ENCODE results near the gene ERAS.
"Not testable (repeated sequence)": the region's sequence is repeated elsewhere in the genome, so short reads cannot be mapped to it uniquely, and the experiment has no call there.

The ERAS gene

GRCh38 chrX:48835524-48836329 lies 9.4 kb downstream of the ERAS start, which contains the start of gene PCSK1N:
PCSK1N (minus strand) TSS chrX:48835610; CDS start chrX:48835532, 78 bp downstream.
- DNase-seq (ENCODE audit: extremely low read depth, insufficient read length), result no peak
- no peak for TF ChIP-seq CTCF (IDR thresholded peaks at IDR 0.05; ENCODE audit: insufficient read depth, low read length, poor library complexity, severe bottlenecking)
- H3K4me3 ChIP-seq (replicated peaks; ENCODE audit: low read depth, low read length), result no peak within 1 kb of the TSS
- no peaks in the 10 kb centered on the region for H3K36me3 ChIP-seq (ENCODE audit: control insufficient read depth, insufficient read depth, low read length)
- no peaks in the 10 kb centered on the region for H3K27me3 ChIP-seq (replicated peaks; ENCODE audit: control insufficient read depth, insufficient read depth, low read length)

GRCh38 chrX:48839686-48840085 lies 13.4 kb downstream of the ERAS start:
- no peak for DNase-seq (ENCODE audit: extremely low read depth, insufficient read length)
- Histone ChIP-seq H3K4me3 (replicated peaks; ENCODE audit: low read depth, low read length) (no peak overlapping the region), H3K27me3 (replicated peaks; ENCODE audit: control insufficient read depth, insufficient read depth, low read length) (no peaks in the 10 kb centered on the region), H3K36me3 (ENCODE audit: control insufficient read depth, insufficient read depth, low read length) (no peaks in the 10 kb centered on the region)
- no peak for TF ChIP-seq CTCF (IDR thresholded peaks at IDR 0.05; ENCODE audit: insufficient read depth, low read length, poor library complexity, severe bottlenecking)

- no peaks in the 10 kb centered on the region for H3K36me3 ChIP-seq (ENCODE audit: control insufficient read depth, insufficient read depth, low read length)
- TF ChIP-seq CTCF (IDR thresholded peaks at IDR 0.05; ENCODE audit: insufficient read depth, low read length, poor library complexity, severe bottlenecking), result no peak
- H3K27me3 ChIP-seq (replicated peaks; ENCODE audit: control insufficient read depth, insufficient read depth, low read length), result no peaks in the 10 kb centered on the region; the same call in 1 of the 2 replicates
- no peak for DNase-seq (ENCODE audit: extremely low read depth, insufficient read length)
- no peak overlapping the region for H3K4me3 ChIP-seq (replicated peaks; ENCODE audit: low read depth, low read length)
Measured at GRCh38 chrX:48848847-48849246, 22.5 kb downstream of the ERAS start.

- DNase-seq (ENCODE audit: extremely low read depth, insufficient read length), result no peak
- H3K27me3 ChIP-seq (replicated peaks; ENCODE audit: control insufficient read depth, insufficient read depth, low read length), result no peaks in the 10 kb centered on the region; the same call in 1 of the 2 replicates
- no peak overlapping the region for H3K4me3 ChIP-seq (replicated peaks; ENCODE audit: low read depth, low read length)
- no peak for TF ChIP-seq CTCF (IDR thresholded peaks at IDR 0.05; ENCODE audit: insufficient read depth, low read length, poor library complexity, severe bottlenecking)
- H3K36me3 ChIP-seq (ENCODE audit: control insufficient read depth, insufficient read depth, low read length), result no peaks in the 10 kb centered on the region
Measured at GRCh38 chrX:48852857-48853256, 26.5 kb downstream of the ERAS start.

- not testable (repeated sequence) for H3K36me3 ChIP-seq (ENCODE audit: control insufficient read depth, insufficient read depth, low read length); H3K27me3 ChIP-seq (replicated peaks; ENCODE audit: control insufficient read depth, insufficient read depth, low read length); DNase-seq (ENCODE audit: extremely low read depth, insufficient read length); H3K4me3 ChIP-seq (replicated peaks; ENCODE audit: low read depth, low read length)
Measured at GRCh38 chrX:48853494-48853893, 27.2 kb downstream of the ERAS start.

GRCh38 chrX:48854121-48854804 lies 27.9 kb downstream of the ERAS start:
- not testable (repeated sequence) for H3K27me3 ChIP-seq (replicated peaks; ENCODE audit: control insufficient read depth, insufficient read depth, low read length); H3K36me3 ChIP-seq (ENCODE audit: control insufficient read depth, insufficient read depth, low read length); H3K4me3 ChIP-seq (replicated peaks; ENCODE audit: low read depth, low read length); DNase-seq (ENCODE audit: extremely low read depth, insufficient read length)
